Prostate gland (tissue), 2 donors: ENCODE measurements around the gene NR2E3. TPM values are rescaled to one million over a fixed set of nuclear protein-coding genes. Genes with fewer than 3 reads are reported as not detected.

Source experiments
- DNase-seq: peaks from one replicate; pipeline ENCODE4 v3.0.0-alpha.2; 2019; ENCODE audit warnings: low spot score
- H3K27ac ChIP-seq, 2 donors: fragments of 200-600 bp; sonication (generic); 2 replicates each; pipeline ENCODE4 v1.5.1; 2017 to 2019
- H3K27me3 ChIP-seq: fragments of 200-600 bp; sonication (generic); replicated peaks from 2 replicates; pipeline ENCODE4 v1.5.1; 2019; ENCODE audit not compliant: insufficient read depth
- H3K36me3 ChIP-seq, 2 donors: fragments of 200-600 bp; sonication (generic); 1 replicate in 1 of 2; 2 replicates in 1 of 2; pipeline versions ENCODE4 v1.5.1 to v1.8.1; 2017 to 2019
- H3K4me1 ChIP-seq: fragments of 200-600 bp; sonication (generic); replicated peaks from 2 replicates; pipeline ENCODE4 v1.5.1; 2019
- H3K4me3 ChIP-seq, 2 donors: fragments of 200-600 bp; sonication (generic); 2 replicates each; pipeline ENCODE4 v1.5.1; 2017 to 2019
- H3K9me3 ChIP-seq: fragments of 200-600 bp; sonication (generic); 2 replicates; pipeline ENCODE4 v1.5.1; 2017
- POLR2A ChIP-seq: fragments of 450-650 bp; IDR thresholded peaks from one replicate; pipeline ENCODE4 v1.6.1; 2016; ENCODE audit warnings: antibody characterized with exemption, mild to moderate bottlenecking
- POLR2AphosphoS5 ChIP-seq: sonication (generic); formaldehyde crosslinking; IDR thresholded peaks from one replicate; pipeline ENCODE4 v1.6.1; 2017; ENCODE audit warnings: antibody characterized with exemption
- WGBS: methylation state at CpG from one replicate; pipeline ENCODE4 v1.1.5; 2018; 5-methylcytosine and 5-hydroxymethylcytosine counted together
- intact Hi-C: fragments of 100-400 bp; cut with DNase I; formaldehyde crosslinking; loops from one replicate; pipeline ENCODE4 v1.14.2; 2022
- total RNA-seq, 2 donors: library from RNA; depleted of rRNA; stranded (reverse); fragments of >200 nt; gene quantifications; one replicate each; pipeline ENCODE4 v1.1.0, GENCODE V29; 2016
- TF ChIP-seq, protein P1 (sequence below), 4 experiments: fragments of 200-600 bp in 2 of 4; fragments of 450-650 bp in 2 of 4; sonication (generic) in 2 of 4; IDR thresholded peaks; 1 replicate in 3 of 4; 2 replicates in 1 of 4; pipeline ENCODE4 v1.5.1; 2016 to 2019; ENCODE audit warnings: antibody characterized with exemption in 4 of 4, mild to moderate bottlenecking in 2 of 4, moderate library complexity in 2 of 4

The NR2E3 gene
- total RNA-seq, 2 donors from 2014 or later, result 0.51 to 2.1 TPM

DNA sequence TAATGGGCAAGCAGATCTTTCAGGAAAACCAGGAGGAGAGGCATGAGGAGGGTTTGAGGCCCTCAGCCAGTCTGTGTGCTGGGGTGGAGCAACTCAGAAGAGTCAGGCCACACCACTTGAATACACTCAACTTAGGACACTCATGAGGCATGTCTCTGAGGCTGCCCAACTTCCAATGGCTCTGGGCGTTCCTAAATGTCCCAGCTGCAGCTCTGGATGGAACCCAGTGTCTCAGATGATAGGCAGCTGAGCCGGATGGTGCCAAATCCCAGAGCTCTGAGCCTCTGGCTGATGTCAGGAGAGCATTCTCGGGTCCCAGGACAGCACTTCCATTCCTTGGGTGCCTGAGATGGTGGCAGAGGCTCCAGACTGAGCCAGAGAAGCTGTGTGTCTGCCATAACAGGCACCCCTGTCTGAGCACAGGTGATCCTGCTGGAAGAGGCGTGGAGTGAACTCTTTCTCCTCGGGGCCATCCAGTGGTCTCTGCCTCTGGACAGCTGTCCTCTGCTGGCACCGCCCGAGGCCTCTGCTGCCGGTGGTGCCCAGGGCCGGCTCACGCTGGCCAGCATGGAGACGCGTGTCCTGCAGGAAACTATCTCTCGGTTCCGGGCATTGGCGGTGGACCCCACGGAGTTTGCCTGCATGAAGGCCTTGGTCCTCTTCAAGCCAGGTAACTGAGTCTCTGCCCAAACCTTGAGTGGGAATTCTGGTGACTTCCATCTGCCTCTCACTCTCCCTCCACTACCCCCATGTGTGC is 2.8 kb downstream of the NR2E3 start:
- H3K9me3 ChIP-seq, result no peaks in the 10 kb centered on the region
- DNase-seq, result no peak
- WGBS, result 85% methylated on average over 16 of the region's 16 CpGs
- intact Hi-C loops, result no loop called here
- no peak overlapping the region for H3K4me3 ChIP-seq
- no peaks in the 10 kb centered on the region for H3K36me3 ChIP-seq
- no peak overlapping the region for H3K27ac ChIP-seq
- no peaks in the 10 kb centered on the region for H3K27me3 ChIP-seq
- TF ChIP-seq POLR2A (no peak), POLR2AphosphoS5 (no peak)
- TF ChIP-seq, protein P1, sequence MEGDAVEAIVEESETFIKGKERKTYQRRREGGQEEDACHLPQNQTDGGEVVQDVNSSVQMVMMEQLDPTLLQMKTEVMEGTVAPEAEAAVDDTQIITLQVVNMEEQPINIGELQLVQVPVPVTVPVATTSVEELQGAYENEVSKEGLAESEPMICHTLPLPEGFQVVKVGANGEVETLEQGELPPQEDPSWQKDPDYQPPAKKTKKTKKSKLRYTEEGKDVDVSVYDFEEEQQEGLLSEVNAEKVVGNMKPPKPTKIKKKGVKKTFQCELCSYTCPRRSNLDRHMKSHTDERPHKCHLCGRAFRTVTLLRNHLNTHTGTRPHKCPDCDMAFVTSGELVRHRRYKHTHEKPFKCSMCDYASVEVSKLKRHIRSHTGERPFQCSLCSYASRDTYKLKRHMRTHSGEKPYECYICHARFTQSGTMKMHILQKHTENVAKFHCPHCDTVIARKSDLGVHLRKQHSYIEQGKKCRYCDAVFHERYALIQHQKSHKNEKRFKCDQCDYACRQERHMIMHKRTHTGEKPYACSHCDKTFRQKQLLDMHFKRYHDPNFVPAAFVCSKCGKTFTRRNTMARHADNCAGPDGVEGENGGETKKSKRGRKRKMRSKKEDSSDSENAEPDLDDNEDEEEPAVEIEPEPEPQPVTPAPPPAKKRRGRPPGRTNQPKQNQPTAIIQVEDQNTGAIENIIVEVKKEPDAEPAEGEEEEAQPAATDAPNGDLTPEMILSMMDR (IDR thresholded peaks at IDR 0.05), result no peak
- no peaks in the 10 kb centered on the region for H3K4me1 ChIP-seq

DNA sequence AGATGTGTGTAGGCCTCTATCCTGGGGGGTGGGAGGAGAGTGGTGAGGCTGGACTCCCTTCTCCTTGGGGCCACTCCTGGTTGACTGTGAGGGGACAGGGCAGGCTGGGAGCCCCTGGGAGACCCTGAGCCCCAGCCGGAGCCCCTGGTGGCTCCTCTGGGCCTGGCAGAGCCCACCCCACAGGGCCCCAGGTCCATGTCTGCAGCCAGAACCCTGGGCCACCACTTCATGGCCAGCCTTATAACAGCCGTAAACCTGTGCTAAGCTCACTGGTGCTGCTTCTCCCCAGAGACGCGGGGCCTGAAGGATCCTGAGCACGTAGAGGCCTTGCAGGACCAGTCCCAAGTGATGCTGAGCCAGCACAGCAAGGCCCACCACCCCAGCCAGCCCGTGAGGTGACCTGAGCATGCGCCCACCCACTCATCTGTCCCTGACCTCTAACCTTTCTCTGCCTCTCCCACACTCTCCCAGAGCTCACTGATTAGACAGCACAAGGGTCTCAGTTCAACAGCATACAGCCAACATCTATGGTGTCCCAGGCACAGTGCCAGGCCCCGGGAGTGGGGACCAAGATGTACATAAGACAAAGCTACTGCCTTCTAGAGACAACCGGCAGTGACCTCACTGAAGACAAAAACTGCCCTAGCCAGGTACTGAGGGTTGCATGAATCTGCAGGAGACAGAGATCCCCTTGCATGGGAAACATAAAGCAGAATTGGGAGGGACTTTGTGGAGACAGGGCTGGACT is 3.5 kb downstream of the NR2E3 start:
- H3K9me3 ChIP-seq, result no peaks in the 10 kb centered on the region
- H3K27ac ChIP-seq, result no peak overlapping the region
- H3K36me3 ChIP-seq, result no peaks in the 10 kb centered on the region
- intact Hi-C loops, result no loop called here
- no peaks in the 10 kb centered on the region for H3K27me3 ChIP-seq
- H3K4me1 ChIP-seq, result no peaks in the 10 kb centered on the region
- WGBS, result 82% methylated on average over 7 of the region's 9 CpGs
- no peak for DNase-seq
- no peak overlapping the region for H3K4me3 ChIP-seq
- TF ChIP-seq, protein P1 (IDR thresholded peaks at IDR 0.05), result no peak
- no peak for TF ChIP-seq POLR2A
- TF ChIP-seq POLR2AphosphoS5, result no peak

DNA sequence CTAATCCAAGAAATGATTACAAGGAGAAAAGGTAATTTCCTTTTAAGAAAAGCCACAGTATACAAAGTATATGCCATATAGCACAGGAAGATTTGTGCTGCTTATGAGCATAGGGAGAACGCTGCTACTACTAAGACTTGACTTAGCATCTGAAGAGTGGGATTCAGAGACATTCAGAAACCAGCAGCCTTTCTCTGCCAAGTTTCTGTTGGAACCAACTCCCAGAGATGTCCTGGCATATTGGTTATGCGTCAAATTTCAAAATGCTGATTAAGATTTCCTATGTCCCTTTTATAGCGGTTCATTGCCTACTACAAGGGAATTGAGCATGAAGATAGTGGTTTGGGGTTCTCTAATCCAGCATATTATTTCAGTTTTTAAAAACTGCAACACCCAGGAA is 4.9 kb downstream of the NR2E3 start:
- H3K9me3 ChIP-seq, result no peaks in the 10 kb centered on the region
- no peaks in the 10 kb centered on the region for H3K36me3 ChIP-seq
- no peaks in the 10 kb centered on the region for H3K4me1 ChIP-seq
- TF ChIP-seq, protein P1 (IDR thresholded peaks at IDR 0.05), result no peak
- TF ChIP-seq POLR2AphosphoS5 (no peak), POLR2A (no peak)
- no peak overlapping the region for H3K27ac ChIP-seq
- H3K27me3 ChIP-seq, result no peaks in the 10 kb centered on the region
- DNase-seq, result no peak
- intact Hi-C loops, result no loop called here
- WGBS, result 90% methylated on average over 3 of the region's 3 CpGs
- no peak overlapping the region for H3K4me3 ChIP-seq

DNA sequence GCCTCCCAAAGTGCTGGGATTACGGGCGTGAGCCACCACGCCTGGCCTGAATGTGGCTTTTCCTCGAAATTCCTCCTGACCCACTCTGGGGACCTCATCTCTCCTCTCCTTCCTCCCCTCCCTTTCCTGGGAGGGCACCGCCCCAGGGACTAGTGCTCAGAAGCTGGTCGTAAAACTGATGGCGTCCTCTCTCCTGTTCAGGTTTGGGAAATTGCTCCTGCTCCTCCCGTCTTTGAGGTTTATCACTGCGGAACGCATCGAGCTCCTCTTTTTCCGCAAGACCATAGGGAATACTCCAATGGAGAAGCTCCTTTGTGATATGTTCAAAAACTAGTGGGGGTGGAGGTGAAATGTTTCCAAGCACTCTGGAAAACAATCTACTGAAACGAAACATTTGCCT is 7.0 kb downstream of the NR2E3 start:
- intact Hi-C loops, result no loop called here
- Histone ChIP-seq H3K27me3 (no peaks in the 10 kb centered on the region), H3K4me3 (no peak overlapping the region), H3K36me3 (no peaks in the 10 kb centered on the region), H3K4me1 (no peaks in the 10 kb centered on the region), H3K27ac (no peak overlapping the region), H3K9me3 (no peaks in the 10 kb centered on the region)
- DNase-seq, result no peak
- no peak for TF ChIP-seq POLR2A
- TF ChIP-seq, protein P1 (IDR thresholded peaks at IDR 0.05), result no peak
- no peak for TF ChIP-seq POLR2AphosphoS5
- WGBS, result 92% methylated on average over 13 of the region's 13 CpGs

DNA sequence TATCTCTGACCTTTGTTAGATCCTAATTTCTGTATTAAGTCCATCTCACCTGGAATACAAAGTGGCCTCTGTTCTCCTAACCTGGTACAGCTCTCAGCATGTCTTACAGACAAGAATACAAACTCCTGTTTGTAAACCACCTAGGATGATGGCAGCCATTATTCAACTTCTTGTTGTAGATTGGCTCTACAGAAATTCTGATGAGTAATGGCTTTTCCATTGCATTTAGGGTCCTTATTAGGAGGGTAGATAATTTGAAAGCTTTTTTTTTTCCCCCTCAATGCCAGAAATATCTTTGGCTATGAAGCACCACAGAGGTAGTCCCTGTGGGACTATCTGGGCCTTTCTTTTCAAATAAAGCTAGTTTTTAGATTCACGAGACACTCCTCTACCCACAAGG is 9.8 kb downstream of the NR2E3 start:
- 100% methylated on average over 1 of the region's 1 CpG for WGBS
- intact Hi-C loops, result no loop called here

More for the DNA sequence above, 9.8 kb downstream of the NR2E3 start:
- Histone ChIP-seq H3K27me3 (no peaks in the 10 kb centered on the region), H3K9me3 (no peaks in the 10 kb centered on the region), H3K4me1 (no peaks in the 10 kb centered on the region), H3K4me3 (no peak overlapping the region), H3K27ac (no peak overlapping the region), H3K36me3 (no peaks in the 10 kb centered on the region)
- no peak for DNase-seq
- TF ChIP-seq, protein P1 (IDR thresholded peaks at IDR 0.05), result no peak
- TF ChIP-seq POLR2A (no peak), POLR2AphosphoS5 (no peak)
